Lower lobe of right lung (tissue), 2 donors: ENCODE measurements around the gene PPM1G. TPM values are rescaled to one million over a fixed set of nuclear protein-coding genes. Genes with fewer than 3 reads are reported as not detected.

ENCODE experiments used
- ATAC-seq, 2 donors: fragments of 200-7000 bp; cut with Tn5 transposase; one replicate each; pipeline ENCODE4 v1.9.1; 2020 to 2022; ENCODE audit warnings: mild to moderate bottlenecking in 2 of 2, moderate library complexity in 2 of 2
- DNase-seq: peaks from one replicate; pipeline ENCODE4 v3.0.0-alpha.2; 2020
- H3K27ac ChIP-seq: fragments of 200-600 bp; one replicate; pipeline ENCODE4 v1.8.0; 2022
- H3K27me3 ChIP-seq: fragments of 200-600 bp; one replicate; pipeline ENCODE4 v1.8.0; 2022; ENCODE audit warnings: low read depth
- H3K36me3 ChIP-seq: fragments of 200-600 bp; one replicate; pipeline ENCODE4 v1.8.0; 2022; ENCODE audit warnings: mild to moderate bottlenecking
- H3K4me1 ChIP-seq: fragments of 200-600 bp; one replicate; pipeline ENCODE4 v1.8.0; 2022
- H3K4me3 ChIP-seq: fragments of 200-600 bp; one replicate; pipeline ENCODE4 v1.8.0; 2022; ENCODE audit warnings: mild to moderate bottlenecking
- H3K9me3 ChIP-seq: fragments of 200-600 bp; one replicate; pipeline ENCODE4 v1.8.0; 2022
- CTCF ChIP-seq: fragments of 200-600 bp; IDR thresholded peaks from one replicate; pipeline ENCODE4 v1.8.0; 2022; ENCODE audit warnings: antibody characterized with exemption, mild to moderate bottlenecking
- intact Hi-C: fragments of 100-400 bp; cut with DNase I; formaldehyde crosslinking; loops from one replicate; pipeline ENCODE4 v1.11.0; 2022
- total RNA-seq: library from RNA; stranded (reverse); fragmentation: NEBNext Ultra II Directional; extraction: Animal tissue kit (Norgen Biotek cat#: 25700); gene quantifications from one replicate; pipeline ENCODE4 v1.2.1, GENCODE V29; 2021
- donor health status: DM: no; HTN: yes; CAD: no; lungs with severe emphysema.

Gene PPM1G
- total RNA-seq, 1 donor from 2014 or later: 52.0 TPM

GRCh38 chr2:27445615-27446014, 36.2 kb upstream of the PPM1G start:
- ATAC-seq (no peak), DNase-seq (no peak)
- no peaks in the 10 kb centered on the region for H3K27me3 ChIP-seq
- H3K27ac ChIP-seq: peak overlapping the region; percentile 71
- no peaks in the 10 kb centered on the region for H3K9me3 ChIP-seq
- H3K4me1 ChIP-seq: no peaks in the 10 kb centered on the region
- H3K4me3 ChIP-seq: no peak overlapping the region
- TF ChIP-seq CTCF: no peak
- peaks cover 64% of the 10 kb centered on the region for H3K36me3 ChIP-seq
- intact Hi-C loops: no loop called here

- H3K4me1 ChIP-seq: no peaks in the 10 kb centered on the region
- no peak for DNase-seq
- no peaks in the 10 kb centered on the region for H3K27me3 ChIP-seq
- H3K36me3 ChIP-seq: peaks cover 66% of the 10 kb centered on the region
- H3K27ac ChIP-seq: peak overlapping the region; percentile 71
- no peak for ATAC-seq
- H3K9me3 ChIP-seq: no peaks in the 10 kb centered on the region
- intact Hi-C loops: no loop called here
- no peak overlapping the region for H3K4me3 ChIP-seq
- no peak for TF ChIP-seq CTCF
Observed at GRCh38 chr2:27445155-27445554, 35.8 kb upstream of the PPM1G start.

GRCh38 chr2:27442920-27443282, 33.5 kb upstream of the PPM1G start:
- H3K27me3 ChIP-seq: no peaks in the 10 kb centered on the region
- intact Hi-C loops: no loop called here
- DNase-seq (no peak), ATAC-seq (peak; percentile 20 to 22)
- no peaks in the 10 kb centered on the region for H3K4me1 ChIP-seq
- no peak for TF ChIP-seq CTCF
- peaks cover 66% of the 10 kb centered on the region for H3K36me3 ChIP-seq
- peak overlapping the region; percentile 49 for H3K4me3 ChIP-seq
- H3K27ac ChIP-seq: peak overlapping the region; percentile 53
- H3K9me3 ChIP-seq: no peaks in the 10 kb centered on the region

- Histone ChIP-seq H3K4me3 (peak within 1 kb of the TSS; percentile 49), H3K36me3 (peaks cover 66% of the 10 kb centered on the region), H3K27ac (peak within 1 kb of the TSS; percentile 53), H3K9me3 (no peaks in the 10 kb centered on the region), H3K27me3 (no peaks in the 10 kb centered on the region), H3K4me1 (no peaks in the 10 kb centered on the region)
- intact Hi-C loops: no loop called here
- DNase-seq (peak; percentile 79), ATAC-seq (peak; percentile 95 to 97)
- TF ChIP-seq CTCF: peak; percentile 30
Observed at GRCh38 chr2:27441958-27442919, 32.8 kb upstream of the PPM1G start, which contains the start of gene KRTCAP3. TSS of gene KRTCAP3 (plus strand) at chr2:27442381. CDS start at chr2:27442413, 32 bp downstream.

GRCh38 chr2:27441226-27441926, 32.0 kb upstream of the PPM1G start:
- H3K27ac ChIP-seq: no peak overlapping the region
- ATAC-seq (no peak), DNase-seq (no peak)
- peaks cover 74% of the 10 kb centered on the region for H3K36me3 ChIP-seq
- no peaks in the 10 kb centered on the region for H3K4me1 ChIP-seq
- H3K27me3 ChIP-seq: no peaks in the 10 kb centered on the region
- H3K4me3 ChIP-seq: no peak overlapping the region
- no peak for TF ChIP-seq CTCF
- intact Hi-C loops: no loop called here
- H3K9me3 ChIP-seq: no peaks in the 10 kb centered on the region
